Erythroblast (primary cell): Measurements from ENCODE around the gene CNBP.

Experiments used
- GATA1 ChIP-seq: IDR thresholded peaks from 2 replicates; pipeline ENCODE4 v1.6.1; 2011; ENCODE audit warnings: low read depth, mild to moderate bottlenecking, control low read depth, low read length, moderate library complexity
- POLR2A ChIP-seq: IDR thresholded peaks from 2 replicates; pipeline ENCODE4 v1.6.1; 2011; ENCODE audit warnings: mild to moderate bottlenecking, low read length

DNA sequence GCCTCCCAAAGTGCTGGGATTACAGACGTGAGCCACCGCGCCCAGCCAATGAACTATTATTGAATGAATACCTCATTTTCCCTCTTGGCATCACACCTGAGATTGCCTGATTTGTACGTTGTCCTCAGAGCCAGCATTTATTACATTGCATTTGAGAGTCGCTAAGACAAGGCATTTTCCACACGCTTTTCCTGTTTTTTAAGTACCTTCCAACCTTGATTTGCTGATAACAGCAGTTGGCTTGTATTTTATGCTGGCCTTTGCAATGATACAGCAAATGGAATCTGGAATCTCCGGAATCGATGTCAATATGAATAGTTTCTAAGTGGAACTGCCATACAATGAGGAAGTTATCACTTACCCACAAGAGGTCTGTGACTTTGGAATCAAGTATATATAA, 15.7 kb upstream of the CNBP start:
- no peak for TF ChIP-seq POLR2A
- TF ChIP-seq GATA1: no peak
